ENCODE data around the gene RAB4A. TPM values are rescaled to one million over a fixed set of nuclear protein-coding genes. Genes with fewer than 3 reads are reported as not detected.

Gene RAB4A
- polyA plus RNA-seq, 2 of the 4 experiments (the other 2 are of a cell fraction): 31.5 to 38.4 TPM

GRCh38 chr1:229240532-229240931, 30.4 kb upstream of the RAB4A start:
- Histone ChIP-seq H3K4me1 (peaks cover 11% of the 10 kb centered on the region), H3K27ac (no peak overlapping the region), H3K9me3 (peaks cover 7% of the 10 kb centered on the region; the same call in 2 of the 3 replicates), H3K4me2 (no peak overlapping the region), H3K4me3 (no peak overlapping the region)
- TF ChIP-seq CBX8 (IDR thresholded peaks at IDR 0.05): no peak
- no peak for TF ChIP-seq HES2 (IDR thresholded peaks at IDR 0.05)
- no peak for TF ChIP-seq REST (IDR thresholded peaks at IDR 0.05)
- no peak for TF ChIP-seq FOXS1 (CRISPR knock-in tag; IDR thresholded peaks at IDR 0.05)
- TF ChIP-seq MAZ (IDR thresholded peaks at IDR 0.05; ENCODE audit: borderline replicate concordance, low read depth, low read length): no peak
- no peak for TF ChIP-seq GATA3 (IDR thresholded peaks at IDR 0.05; ENCODE audit: borderline replicate concordance)
- TF ChIP-seq E2F6 (IDR thresholded peaks at IDR 0.05; ENCODE audit: borderline replicate concordance, low read depth): no peak
- TF ChIP-seq JUNB (IDR thresholded peaks at IDR 0.05): no peak
- no peak for TF ChIP-seq POLR2AphosphoS2 (conservative IDR thresholded peaks at IDR 0.05; ENCODE audit: low read length)
- TF ChIP-seq FOSB (CRISPR knock-in tag; IDR thresholded peaks at IDR 0.05): no peak
- TF ChIP-seq MYC (IDR thresholded peaks at IDR 0.05; ENCODE audit: borderline replicate concordance, low read length): no peak
- DNase-seq (ENCODE audit: low read depth in 1 of 2, low spot score in 1 of 2): no peak
- ATAC-seq: no peak
- ChIA-PET POLR2A (no interaction called here), CTCF (interaction anchor here (0.6 to 3.5 kb wide), 5 partner anchors 13 to 506 kb away, joined by 3 to 13 read pairs (median 8); partner anchors contain the start of gene RHOU)
- 70% methylated on average over 2 of the region's 3 CpGs for WGBS (ENCODE audit: missing lambda C conversion rate)
- FAIRE-seq: no peak

GRCh38 chr1:229241390-229241789, 29.5 kb upstream of the RAB4A start:
- DNase-seq (ENCODE audit: low read depth in 1 of 2, low spot score in 1 of 2) (no peak), ATAC-seq (no peak), FAIRE-seq (no peak)
- Histone ChIP-seq H3K4me3 (no peak overlapping the region), H3K4me1 (peaks cover 11% of the 10 kb centered on the region), H3K9me3 (peaks cover 7% of the 10 kb centered on the region; the same call in 2 of the 3 replicates), H3K27ac (no peak overlapping the region), H3K4me2 (no peak overlapping the region)
- ChIA-PET CTCF (interaction anchor here (0.7 to 1.0 kb wide), 2 partner anchors 14 to 135 kb away, joined by 3 read pairs; no protein-coding TSS in a partner anchor), POLR2A (no interaction called here)
- TF ChIP-seq ZC3H11A (IDR thresholded peaks at IDR 0.05): no peak
- TF ChIP-seq CBX8 (IDR thresholded peaks at IDR 0.05): no peak
- no peak for TF ChIP-seq MAFK (IDR thresholded peaks at IDR 0.05; ENCODE audit: partially characterized antibody)
- no peak for TF ChIP-seq HEYL (CRISPR knock-in tag; IDR thresholded peaks at IDR 0.05)
- no peak for TF ChIP-seq KDM5A (IDR thresholded peaks at IDR 0.05)
- 85% methylated on average over 4 of the region's 4 CpGs for WGBS (ENCODE audit: missing lambda C conversion rate)

GRCh38 chr1:229243638-229244037, 27.3 kb upstream of the RAB4A start:
- no peak for DNase-seq (ENCODE audit: low read depth in 1 of 2, low spot score in 1 of 2)
- no peak overlapping the region for H3K4me2 ChIP-seq
- H3K4me1 ChIP-seq: peaks cover 7% of the 10 kb centered on the region; the same call in 2 of the 3 replicates
- CTCF ChIA-PET: interaction anchor here (1.0 to 2.0 kb wide), 2 partner anchors 11 to 13 kb away, joined by 3 to 7 read pairs; no protein-coding TSS in a partner anchor
- POLR2A ChIA-PET: no interaction called here
- ATAC-seq: no peak
- H3K9me3 ChIP-seq: peaks cover 7% of the 10 kb centered on the region; the same call in 2 of the 3 replicates
- H3K4me3 ChIP-seq: no peak overlapping the region
- TF ChIP-seq ZSCAN20 (CRISPR knock-in tag; IDR thresholded peaks at IDR 0.05): no peak
- no peak for TF ChIP-seq EP300 (IDR thresholded peaks at IDR 0.05)
- TF ChIP-seq JUNB (IDR thresholded peaks at IDR 0.05): no peak
- WGBS (ENCODE audit: missing lambda C conversion rate): 67% methylated on average over 4 of the region's 4 CpGs
- no peak for FAIRE-seq
- H3K27ac ChIP-seq: no peak overlapping the region

Data from A549 (cell line).